Head of caudate nucleus (tissue), 42 donors: ENCODE results near the gene AXIN1.
"Not testable (repeated sequence)": the region's sequence is repeated elsewhere in the genome, so short reads cannot be mapped to it uniquely, and the experiment has no call there.

Source experiments
- DNase-seq, 42 donors: peaks; one replicate each; pipeline versions ENCODE4 v3.0.0 to v3.0.0-alpha.2; 2020 to 2021; ENCODE audit warnings: mixed read lengths in 7 of 42
- intact Hi-C: fragments of 100-400 bp; cut with DNase I; formaldehyde crosslinking; loops from one replicate; pipeline ENCODE4 v1.15.0; 2022

AXIN1 gene

GRCh38 chr16:263182-263774, 89.2 kb downstream of the AXIN1 start:
- no peak for DNase-seq
- intact Hi-C loops: no loop called here

DNA sequence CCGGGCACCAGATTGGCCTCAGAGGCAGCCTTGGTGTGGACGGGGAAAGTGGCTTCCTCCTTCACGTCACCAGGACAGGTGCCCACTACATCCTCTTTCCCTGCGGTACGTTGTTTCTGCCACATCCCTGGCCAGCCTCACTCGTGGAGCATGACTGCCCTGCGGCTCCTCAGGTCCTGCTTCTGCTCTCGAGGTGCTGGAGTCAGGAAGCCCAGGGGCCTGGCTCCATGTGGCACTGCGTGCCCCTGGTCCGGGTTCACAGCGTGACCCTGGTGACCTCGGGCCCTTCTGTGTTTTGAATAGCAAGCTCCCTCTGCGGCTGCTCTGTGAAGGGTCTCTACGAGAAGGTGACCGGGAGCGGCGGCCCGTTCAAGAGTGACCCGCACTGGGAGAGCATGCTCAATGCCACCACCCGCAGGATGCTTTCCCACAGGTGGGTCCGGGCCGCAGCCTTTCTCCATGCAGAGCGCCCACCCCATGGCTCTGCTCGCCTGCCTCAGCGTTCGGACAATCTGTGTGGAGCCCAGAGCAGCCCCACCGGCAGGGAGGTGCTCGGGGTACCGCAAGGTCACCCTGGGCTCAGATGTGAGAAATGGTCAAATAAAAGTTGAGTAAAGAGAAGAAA, 90.3 kb downstream of the AXIN1 start:
- intact Hi-C loops: no loop called here
- DNase-seq: no peak

- no peak for DNase-seq
Measured at GRCh38 chr16:261031-261691, 91.4 kb downstream of the AXIN1 start.

DNA sequence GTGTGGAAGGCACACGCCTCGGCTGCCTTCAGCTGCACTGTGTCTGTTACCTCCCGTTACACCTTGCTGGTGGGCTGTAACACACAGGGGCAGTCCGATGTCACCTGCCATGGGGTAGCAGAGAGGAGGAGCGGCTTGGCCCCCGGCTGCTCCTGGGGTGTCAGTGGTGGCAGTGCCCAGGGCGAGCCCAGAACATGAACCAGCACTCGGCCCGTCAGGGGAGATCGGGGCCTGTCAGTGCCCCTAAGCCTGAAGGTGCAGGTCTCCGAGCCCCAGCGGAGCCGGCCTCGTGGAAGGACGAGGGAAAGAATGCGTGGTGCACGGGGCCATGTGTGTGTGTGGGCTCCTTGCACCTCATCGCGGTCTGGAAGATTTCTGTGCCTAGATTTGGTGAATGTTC, 92.2 kb downstream of the AXIN1 start:
- intact Hi-C loops: no loop called here
- no peak for DNase-seq

More at GRCh38 chr16:261031-261691, 91.4 kb downstream of the AXIN1 start:
- intact Hi-C loops: no loop called here

DNA sequence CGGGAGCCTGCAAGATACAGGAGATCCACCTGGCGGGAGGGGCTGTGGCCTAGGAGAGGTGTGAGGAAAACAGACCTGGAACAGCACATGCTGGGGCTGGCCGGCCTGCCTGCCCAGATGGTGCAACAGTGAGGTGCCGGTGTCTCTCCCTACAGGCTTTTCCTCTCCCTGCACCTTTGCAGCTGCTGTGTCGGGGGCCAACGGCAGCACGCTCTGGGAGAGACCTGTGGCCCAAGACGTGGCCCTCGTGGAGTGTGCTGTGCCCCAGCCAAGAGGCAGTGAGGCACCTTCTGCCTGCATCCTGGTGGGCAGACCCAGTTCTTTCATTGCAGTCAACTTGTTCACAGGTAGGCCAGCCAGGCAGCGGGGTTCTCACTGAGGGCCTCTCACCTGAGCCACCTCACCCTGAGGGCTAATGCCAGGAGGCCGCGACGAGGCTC, 92.7 kb downstream of the AXIN1 start:
- no peak for DNase-seq
- intact Hi-C loops: no loop called here

- intact Hi-C loops: no loop called here
- no peak for DNase-seq
Measured at GRCh38 chr16:259226-259625, 93.3 kb downstream of the AXIN1 start.

GRCh38 chr16:258091-258490, 94.4 kb downstream of the AXIN1 start:
- intact Hi-C loops, DNase-seq: not testable (repeated sequence)

DNA sequence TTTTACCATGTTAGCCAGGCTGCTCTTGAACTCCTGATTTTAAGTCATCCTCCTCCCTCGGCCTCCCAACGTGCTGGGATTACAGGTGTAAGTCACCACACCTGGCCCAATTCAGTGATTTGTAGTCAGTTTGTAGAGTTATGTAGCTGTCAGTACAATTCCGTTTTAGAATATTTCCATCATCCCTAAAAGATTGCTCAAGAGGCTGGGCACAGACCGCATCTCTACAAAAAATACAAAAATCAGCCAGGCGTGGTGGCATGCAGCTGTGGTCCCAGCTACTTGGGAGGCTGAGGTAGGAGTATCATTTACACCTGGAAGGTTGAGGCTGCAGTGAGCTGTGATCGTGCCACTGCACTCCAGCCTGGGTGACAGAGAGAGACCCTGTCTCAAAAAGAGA, 97.3 kb downstream of the AXIN1 start:
- intact Hi-C loops: no loop called here
- DNase-seq: no peak

DNA sequence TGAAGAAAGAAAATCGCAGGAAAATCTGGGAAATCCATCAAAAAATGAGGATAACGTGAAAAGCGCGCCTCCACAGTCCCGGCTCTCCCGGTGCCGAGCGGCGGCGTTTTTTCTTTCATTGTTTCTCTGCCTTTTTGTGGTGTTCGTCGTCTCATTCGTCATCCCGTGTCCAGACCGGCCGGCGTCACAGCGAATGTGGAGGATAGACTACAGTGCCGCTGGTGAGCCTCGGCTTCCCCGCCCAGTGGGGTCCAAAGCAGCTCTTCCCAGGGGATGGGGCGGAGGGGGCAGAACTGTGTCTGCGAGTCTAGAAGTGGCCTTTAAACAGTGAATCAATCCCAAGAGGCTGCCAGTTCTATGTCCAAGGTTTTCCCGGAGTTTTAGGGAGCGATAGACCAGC, 98.1 kb downstream of the AXIN1 start:
- intact Hi-C loops: no loop called here
- no peak for DNase-seq

GRCh38 chr16:253833-254232, 98.7 kb downstream of the AXIN1 start:
- no peak for DNase-seq
- intact Hi-C loops: no loop called here

DNA sequence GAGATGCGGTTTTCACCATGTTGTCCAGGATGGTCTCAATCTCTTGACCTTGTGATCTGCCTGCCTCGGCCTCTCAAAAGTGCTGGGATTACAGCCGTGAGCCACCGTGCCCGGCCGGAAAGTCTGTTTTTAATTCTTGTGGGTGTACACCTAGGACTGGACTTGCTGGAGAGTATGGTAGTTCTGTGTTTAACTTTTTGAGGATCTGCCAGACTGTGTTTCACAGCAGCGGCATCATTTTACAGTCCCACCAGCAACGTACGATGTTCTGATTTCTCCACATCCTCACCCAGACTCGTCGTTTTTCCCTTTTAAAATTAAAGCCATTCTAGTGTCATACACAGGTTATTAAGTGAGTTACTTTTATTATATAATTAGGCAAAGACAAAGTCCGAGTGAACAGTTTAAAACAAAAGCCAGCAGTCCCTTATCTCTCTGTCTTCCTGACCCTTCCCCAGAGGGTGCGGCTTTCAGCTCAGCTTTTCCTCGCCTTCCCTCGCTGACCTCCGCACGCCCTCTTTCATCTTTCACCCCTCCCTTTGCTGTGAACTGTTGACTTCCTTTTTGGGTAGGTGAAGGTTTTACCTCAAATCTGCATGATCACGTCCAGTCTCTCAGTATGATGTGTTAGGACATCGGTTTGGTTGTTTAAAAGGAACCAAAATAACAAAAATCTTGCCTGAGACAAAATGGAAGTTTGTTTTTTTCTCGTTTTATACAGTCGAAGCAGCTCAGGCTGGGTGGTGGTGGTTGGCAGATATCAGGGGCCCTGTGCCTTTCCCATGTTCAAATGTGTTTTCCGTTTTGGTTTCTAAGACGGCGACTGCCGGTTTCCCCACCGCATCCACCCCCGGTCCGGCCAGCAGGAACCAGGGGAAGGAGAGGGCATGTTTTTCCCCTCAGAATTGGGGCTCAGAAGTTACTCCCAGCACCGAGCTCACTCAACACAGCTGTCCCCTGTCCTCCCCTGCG, 99.9 kb downstream of the AXIN1 start:
- intact Hi-C loops: no loop called here
- no peak for DNase-seq

DNA sequence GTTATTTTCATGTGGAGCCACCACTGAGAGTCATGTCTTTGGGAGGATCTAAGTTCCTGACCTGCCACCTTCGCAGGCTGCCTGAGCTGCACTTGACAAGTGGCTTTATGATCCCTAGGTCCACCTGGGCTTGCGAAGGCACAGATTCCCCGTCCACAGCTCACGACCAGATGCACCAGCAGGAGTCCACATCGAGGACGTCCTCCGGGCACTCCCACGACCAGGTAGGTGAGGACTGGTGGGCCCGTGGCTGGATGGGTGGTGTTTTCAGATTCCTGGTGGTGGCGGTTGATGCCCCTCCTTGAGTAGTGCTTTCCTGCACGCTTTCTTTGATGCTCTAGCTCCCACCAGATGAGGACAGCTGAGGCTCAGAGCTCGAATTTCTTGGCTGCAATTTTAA, 103.1 kb downstream of the AXIN1 start:
- DNase-seq: no peak
- intact Hi-C loops: no loop called here

GRCh38 chr16:247027-247426, 105.5 kb downstream of the AXIN1 start:
- intact Hi-C loops: no loop called here
- DNase-seq: no peak

DNA sequence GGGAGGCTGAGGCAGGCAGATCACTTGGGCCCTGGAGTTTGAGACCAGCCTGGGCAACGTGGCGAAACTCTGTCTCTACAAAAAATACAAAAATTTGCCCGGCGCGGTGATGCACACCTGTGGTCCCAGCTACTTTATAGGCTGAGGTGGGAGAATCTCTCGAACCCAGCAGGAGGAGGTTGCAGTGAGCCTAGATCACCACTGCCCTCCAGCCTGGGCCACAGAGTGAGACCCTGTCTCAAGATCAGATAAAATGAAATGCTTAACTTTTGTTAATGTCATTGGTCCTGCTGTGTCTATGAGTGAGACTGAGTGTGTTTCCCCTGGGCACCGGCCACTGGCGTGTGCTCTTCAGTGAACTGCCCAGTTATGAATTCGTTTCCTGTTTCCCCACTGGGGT, 107.4 kb downstream of the AXIN1 start:
- DNase-seq: no peak
- intact Hi-C loops: no loop called here

GRCh38 chr16:243348-243747, 109.2 kb downstream of the AXIN1 start:
- no peak for DNase-seq
- intact Hi-C loops: no loop called here

DNA sequence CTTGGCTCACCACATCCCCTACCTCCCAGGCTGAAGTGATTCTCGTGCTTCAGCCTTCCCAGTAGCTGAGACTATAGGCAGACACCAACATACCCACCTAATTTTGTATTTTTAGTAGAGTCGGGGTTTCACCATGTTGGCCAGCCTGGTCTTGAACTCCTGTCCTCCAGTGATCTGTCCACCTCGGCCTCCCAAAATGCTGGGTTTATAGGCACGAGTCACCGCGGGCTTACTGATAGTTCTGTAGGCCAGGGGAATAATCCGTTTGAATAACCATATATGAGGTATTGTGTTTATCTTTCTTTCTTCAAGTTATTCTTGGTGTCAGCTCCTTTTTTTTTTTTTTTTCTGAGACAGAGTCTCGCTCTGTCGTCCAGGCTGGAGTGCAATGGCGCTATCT, 110.2 kb downstream of the AXIN1 start:
- intact Hi-C loops: no loop called here

DNA sequence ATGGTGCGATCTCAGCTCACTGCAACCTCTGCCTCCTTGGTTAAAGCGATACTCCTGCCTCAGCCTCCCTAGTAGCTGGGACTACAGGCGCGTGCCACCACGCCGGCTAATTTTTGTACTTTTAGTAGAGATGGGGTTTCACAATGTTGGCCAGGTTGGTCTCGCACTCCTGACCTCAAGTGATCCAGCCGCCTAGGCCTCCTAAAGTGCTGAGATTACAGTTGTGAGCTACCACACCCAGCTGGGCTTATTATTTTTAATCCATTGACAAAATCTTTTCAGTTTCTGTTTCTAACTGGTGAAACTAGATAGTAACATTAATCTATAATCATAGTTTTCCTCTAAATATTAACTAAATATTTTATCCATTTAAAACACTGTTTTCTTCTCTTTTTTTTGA, 112.0 kb downstream of the AXIN1 start:
- intact Hi-C loops: no loop called here
- no peak for DNase-seq

More for the DNA sequence above, 110.2 kb downstream of the AXIN1 start:
- no peak for DNase-seq

GRCh38 chr16:239948-240277, 112.6 kb downstream of the AXIN1 start:
- DNase-seq: peak in 18 of 42 donors; percentile 12 to 69 (median 38)

More at GRCh38 chr16:239948-240277, 112.6 kb downstream of the AXIN1 start:
- intact Hi-C loops: loop anchor here (10.0 kb wide), 1 partner anchor 115 kb away; the partner anchor contains the start of gene AXIN1
